Subcutaneous abdominal adipose tissue (tissue), 5 donors: ENCODE measurements around the gene FAF2.
"Not testable (repeated sequence)": the region's sequence is repeated elsewhere in the genome, so short reads cannot be mapped to it uniquely, and the experiment has no call there.

Experiments used
- H3K27ac ChIP-seq: one replicate; pipeline ENCODE4 v1.7.0; 2013; ENCODE audit warnings: low read depth, mild to moderate bottlenecking, inconsistent platforms, low read length, moderate library complexity
- H3K27me3 ChIP-seq, 5 donors: one replicate each; pipeline ENCODE4 v1.7.0; 2013; ENCODE audit warnings: low read length in 5 of 5, inconsistent platforms in 1 of 5; ENCODE audit not compliant: control insufficient read depth in 5 of 5, insufficient read depth in 4 of 5
- H3K36me3 ChIP-seq, 5 donors: one replicate each; pipeline ENCODE4 v1.7.0; 2013; ENCODE audit warnings: low read length in 5 of 5; ENCODE audit not compliant: control insufficient read depth in 5 of 5, insufficient read depth in 5 of 5
- H3K4me1 ChIP-seq, 5 donors: one replicate each; pipeline ENCODE4 v1.7.0; 2013; ENCODE audit warnings: low read length in 5 of 5, mild to moderate bottlenecking in 3 of 5, moderate library complexity in 1 of 5; ENCODE audit not compliant: control insufficient read depth in 5 of 5, insufficient read depth in 5 of 5
- H3K4me3 ChIP-seq, 5 donors: one replicate each; pipeline ENCODE4 v1.7.0; 2013; ENCODE audit warnings: low read length in 5 of 5, low read depth in 1 of 5
- H3K9ac ChIP-seq, 5 donors: one replicate each; pipeline ENCODE4 v1.7.0; 2013; ENCODE audit warnings: low read length in 5 of 5, mild to moderate bottlenecking in 4 of 5, moderate library complexity in 3 of 5
- H3K9me3 ChIP-seq, 5 donors: one replicate each; pipeline ENCODE4 v1.7.0; 2013; ENCODE audit warnings: low read length in 5 of 5; ENCODE audit not compliant: control insufficient read depth in 5 of 5
- donor health status: healthy.
- donor health status: healthy.
- donor health status: healthy.
- donor health status: healthy.
- donor health status: healthy.

FAF2 gene

GRCh38 chr5:176473335-176474006 is 25.3 kb downstream of the FAF2 start:
- peaks cover 0 to 5% (median 0%) of the 10 kb centered on the region in 5 donors for H3K9me3 ChIP-seq
- peaks cover 0 to 12% (median 3%) of the 10 kb centered on the region in 5 donors for H3K36me3 ChIP-seq
- H3K9ac ChIP-seq: no peak overlapping the region
- H3K27me3 ChIP-seq: no peaks in the 10 kb centered on the region
- peaks cover 0 to 16% (median 3%) of the 10 kb centered on the region in 5 donors for H3K4me1 ChIP-seq
- H3K27ac ChIP-seq: no peak overlapping the region
- no peak overlapping the region for H3K4me3 ChIP-seq

- peaks cover 0 to 5% (median 0%) of the 10 kb centered on the region in 5 donors for H3K9me3 ChIP-seq
- H3K36me3 ChIP-seq: peaks cover under 1 to 17% (median 9%) of the 10 kb centered on the region in 5 donors
- H3K4me3 ChIP-seq: no peak overlapping the region
- H3K27me3 ChIP-seq: no peaks in the 10 kb centered on the region
- peaks cover 0 to 6% (median 0%) of the 10 kb centered on the region in 5 donors for H3K4me1 ChIP-seq
- H3K27ac ChIP-seq: no peak overlapping the region
- H3K9ac ChIP-seq: no peak overlapping the region
These were observed 26.3 kb downstream of the FAF2 start for GRCh38 chr5:176474476-176474875.

DNA sequence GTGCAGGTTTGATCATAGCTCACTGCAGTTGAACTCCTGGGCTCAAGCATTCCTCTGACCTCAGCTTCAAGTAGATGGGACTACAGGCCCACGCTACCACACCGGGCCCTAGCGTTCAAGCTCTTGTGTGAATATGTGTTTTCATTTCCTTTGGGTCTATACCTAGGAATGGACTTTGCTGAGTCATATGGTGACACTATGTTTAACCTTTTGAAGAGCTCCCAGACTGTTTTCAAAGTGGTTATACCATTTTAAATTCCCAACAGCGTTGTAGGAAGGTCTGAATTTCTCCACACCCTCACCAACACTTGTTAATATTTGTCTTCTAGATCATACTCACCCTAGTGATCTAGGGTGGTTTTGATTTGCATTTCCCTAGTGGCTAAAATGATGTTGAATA is 33.5 kb downstream of the FAF2 start:
- Histone ChIP-seq H3K9me3 (no peaks in the 10 kb centered on the region), H3K27me3 (no peaks in the 10 kb centered on the region), H3K4me1 (peaks cover 0 to 3% (median 0%) of the 10 kb centered on the region in 5 donors), H3K9ac (no peak overlapping the region), H3K36me3 (peaks cover 9 to 38% (median 23%) of the 10 kb centered on the region in 5 donors), H3K27ac (no peak overlapping the region), H3K4me3 (no peak overlapping the region)

- no peaks in the 10 kb centered on the region for H3K27me3 ChIP-seq
- H3K27ac ChIP-seq: no peak overlapping the region
- H3K4me1 ChIP-seq: peaks cover 0 to 3% (median 0%) of the 10 kb centered on the region in 5 donors
- no peaks in the 10 kb centered on the region for H3K9me3 ChIP-seq
- H3K36me3 ChIP-seq: peaks cover 12 to 52% (median 31%) of the 10 kb centered on the region in 5 donors
- no peak overlapping the region for H3K9ac ChIP-seq
- no peak overlapping the region for H3K4me3 ChIP-seq
These were observed 37.0 kb downstream of the FAF2 start for GRCh38 chr5:176485176-176485575.

DNA sequence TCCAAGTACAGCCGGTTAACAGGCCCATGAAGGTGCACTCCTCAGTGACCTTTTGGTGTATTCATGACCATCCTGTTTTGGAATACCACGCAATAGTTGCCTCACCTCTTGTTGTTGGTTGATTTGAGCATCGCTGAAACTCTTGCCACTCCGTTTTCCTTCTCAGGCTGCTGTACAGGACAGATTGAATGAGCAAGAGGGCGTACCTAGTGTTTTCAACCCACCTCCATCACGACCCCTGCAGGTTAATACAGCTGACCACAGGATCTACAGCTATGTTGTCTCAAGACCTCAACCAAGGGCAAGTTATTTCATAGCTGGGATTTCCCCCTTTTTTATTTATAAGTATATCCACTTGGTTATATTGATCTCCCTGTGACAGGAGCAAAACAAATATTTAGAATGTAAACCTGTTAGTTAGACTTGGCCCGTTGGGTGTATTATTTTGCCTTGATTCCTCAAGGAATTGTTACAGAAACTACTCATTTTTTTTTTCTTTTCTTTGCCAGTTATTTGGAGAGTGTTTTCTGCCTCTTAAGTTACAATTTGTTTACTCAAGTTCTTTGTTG is 38.1 kb downstream of the FAF2 start:
- Histone ChIP-seq H3K4me3 (no peak overlapping the region), H3K27me3 (no peaks in the 10 kb centered on the region), H3K36me3 (peaks cover 16 to 57% (median 38%) of the 10 kb centered on the region in 5 donors)

DNA sequence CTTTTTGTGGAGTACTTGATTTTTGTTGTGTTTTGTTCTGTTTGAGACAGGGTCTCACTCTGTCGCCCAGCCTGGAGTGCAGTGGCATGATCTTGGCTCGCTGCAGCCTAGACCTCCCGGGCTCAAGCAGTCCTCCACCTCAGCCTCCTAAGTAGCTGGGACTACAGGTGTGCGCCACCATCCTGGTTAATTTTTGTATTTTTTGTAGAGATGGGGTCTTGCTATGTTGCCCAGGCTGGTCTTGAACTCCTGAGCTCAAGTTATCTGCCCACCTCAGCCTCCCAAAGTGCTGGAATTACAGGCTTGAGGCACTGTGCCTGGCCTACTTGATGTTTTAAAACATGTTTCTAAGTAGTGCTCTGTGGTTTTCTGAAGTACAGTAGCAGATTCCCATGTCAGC is 39.0 kb downstream of the FAF2 start:
- not testable (repeated sequence) for H3K27ac ChIP-seq, H3K4me3 ChIP-seq, H3K27me3 ChIP-seq, H3K4me1 ChIP-seq, H3K9ac ChIP-seq, H3K9me3 ChIP-seq
- H3K36me3 ChIP-seq: peaks cover 21 to 58% (median 42%) of the 10 kb centered on the region in 5 donors

More for the DNA sequence above, 38.1 kb downstream of the FAF2 start:
- no peaks in the 10 kb centered on the region for H3K9me3 ChIP-seq
- no peak overlapping the region for H3K27ac ChIP-seq
- H3K9ac ChIP-seq: no peak overlapping the region
- H3K4me1 ChIP-seq: peaks cover 0 to 3% (median 0%) of the 10 kb centered on the region in 5 donors

DNA sequence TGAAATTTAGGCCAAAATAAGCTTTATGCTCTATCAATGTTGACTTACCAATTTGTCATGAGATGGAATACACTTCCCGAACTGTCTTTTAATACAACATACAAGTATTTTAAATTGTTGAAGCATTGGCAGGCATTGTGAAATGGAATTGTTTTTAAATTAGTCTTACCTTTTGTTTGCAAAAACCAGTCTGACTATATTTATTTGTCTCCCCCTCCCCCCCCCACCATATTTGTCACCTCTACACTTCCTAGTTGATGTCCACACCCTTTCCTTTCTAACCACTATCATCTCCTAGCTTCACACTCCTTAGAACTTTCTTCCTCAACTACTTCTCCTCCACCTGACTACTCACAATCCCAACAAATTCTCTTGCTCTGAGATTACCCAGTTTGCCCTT is 40.9 kb downstream of the FAF2 start:
- peaks cover 0 to 3% (median 0%) of the 10 kb centered on the region in 5 donors for H3K4me1 ChIP-seq
- no peaks in the 10 kb centered on the region for H3K9me3 ChIP-seq
- H3K27me3 ChIP-seq: no peaks in the 10 kb centered on the region
- no peak overlapping the region for H3K9ac ChIP-seq
- no peak overlapping the region for H3K27ac ChIP-seq
- H3K4me3 ChIP-seq: no peak overlapping the region
- peaks cover 32 to 72% (median 58%) of the 10 kb centered on the region in 5 donors for H3K36me3 ChIP-seq

GRCh38 chr5:176490301-176490700 is 42.1 kb downstream of the FAF2 start:
- no peaks in the 10 kb centered on the region for H3K27me3 ChIP-seq
- peaks cover 40 to 83% (median 67%) of the 10 kb centered on the region in 5 donors for H3K36me3 ChIP-seq
- H3K9ac ChIP-seq: no peak overlapping the region
- H3K9me3 ChIP-seq: no peaks in the 10 kb centered on the region
- H3K27ac ChIP-seq: no peak overlapping the region
- no peak overlapping the region for H3K4me3 ChIP-seq
- H3K4me1 ChIP-seq: no peaks in the 10 kb centered on the region

- H3K9me3 ChIP-seq: no peaks in the 10 kb centered on the region
- H3K4me3 ChIP-seq: no peak overlapping the region
- H3K9ac ChIP-seq: no peak overlapping the region
- peaks cover 40 to 85% (median 71%) of the 10 kb centered on the region in 5 donors for H3K36me3 ChIP-seq
- no peaks in the 10 kb centered on the region for H3K27me3 ChIP-seq
- no peaks in the 10 kb centered on the region for H3K4me1 ChIP-seq
- no peak overlapping the region for H3K27ac ChIP-seq
These were observed 42.9 kb downstream of the FAF2 start for GRCh38 chr5:176491101-176491502.

GRCh38 chr5:176491901-176492300 is 43.7 kb downstream of the FAF2 start:
- no peaks in the 10 kb centered on the region for H3K27me3 ChIP-seq
- no peak overlapping the region for H3K27ac ChIP-seq
- H3K9ac ChIP-seq: no peak overlapping the region
- H3K4me1 ChIP-seq: no peaks in the 10 kb centered on the region
- H3K9me3 ChIP-seq: no peaks in the 10 kb centered on the region
- H3K36me3 ChIP-seq: peaks cover 41 to 86% (median 74%) of the 10 kb centered on the region in 5 donors
- H3K4me3 ChIP-seq: no peak overlapping the region
